KMS-11 (cell line): ENCODE data around the gene FAF2.

Experiments
- H2AFZ ChIP-seq: fragments of 200-600 bp; sonication (generic); 2 replicates; pipeline ENCODE4 v1.6.1; 2016; ENCODE audit warnings: antibody characterized with exemption, mixed run types, low read depth
- H3K27ac ChIP-seq: fragments of 200-600 bp; sonication (generic); 2 replicates; pipeline ENCODE4 v1.6.1; 2016; ENCODE audit warnings: mild to moderate bottlenecking, mixed run types
- H3K27me3 ChIP-seq: fragments of 200-600 bp; sonication (generic); 2 replicates; pipeline ENCODE4 v1.6.1; 2017; ENCODE audit warnings: mild to moderate bottlenecking, low read depth, mixed run types, moderate library complexity; ENCODE audit not compliant: insufficient read depth
- H3K36me3 ChIP-seq: fragments of 200-600 bp; sonication (generic); 2 replicates; pipeline ENCODE4 v1.6.1; 2017; ENCODE audit warnings: mild to moderate bottlenecking, mixed run types; ENCODE audit not compliant: insufficient read depth
- H3K4me1 ChIP-seq: fragments of 200-600 bp; sonication (generic); 2 replicates; pipeline ENCODE4 v1.6.1; 2016; ENCODE audit warnings: mild to moderate bottlenecking, low read depth, mixed run types; ENCODE audit not compliant: poor library complexity, severe bottlenecking
- H3K4me2 ChIP-seq: fragments of 200-600 bp; sonication (generic); 2 replicates; pipeline ENCODE4 v1.7.0; 2016; ENCODE audit warnings: mild to moderate bottlenecking, mixed run types
- H3K4me3 ChIP-seq: fragments of 200-600 bp; sonication (generic); IDR thresholded peaks from 2 replicates; pipeline ENCODE4 v1.6.1; 2017; ENCODE audit warnings: low read depth, low read length, mixed read lengths; ENCODE audit not compliant: insufficient read depth
- H3K79me2 ChIP-seq: fragments of 200-600 bp; sonication (generic); 2 replicates; pipeline ENCODE4 v1.6.1; 2016; ENCODE audit warnings: low read depth, mixed run types; ENCODE audit not compliant: insufficient read depth
- H3K9ac ChIP-seq: fragments of 200-600 bp; sonication (generic); 2 replicates; pipeline ENCODE4 v1.6.1; 2016; ENCODE audit warnings: mild to moderate bottlenecking, mixed run types
- H4K20me1 ChIP-seq: fragments of 200-600 bp; sonication (generic); 2 replicates; pipeline ENCODE4 v1.6.1; 2016; ENCODE audit warnings: mild to moderate bottlenecking, mixed run types; ENCODE audit not compliant: insufficient read depth
- TF ChIP-seq, protein P1 (sequence below): fragments of 200-600 bp; sonication (generic); conservative IDR thresholded peaks from 2 replicates; pipeline ENCODE4 v1.6.1; 2017; ENCODE audit warnings: low read depth, mild to moderate bottlenecking, antibody characterized with exemption, low read length, moderate library complexity, mixed read lengths

The FAF2 gene

GRCh38 chr5:176527246-176528222 lies 79.3 kb downstream of the FAF2 start:
- Histone ChIP-seq H3K9ac (no peak overlapping the region), H2AFZ (no peak overlapping the region), H3K4me3 (no peak overlapping the region), H3K27me3 (no peaks in the 10 kb centered on the region), H3K36me3 (no peaks in the 10 kb centered on the region), H4K20me1 (no peaks in the 10 kb centered on the region), H3K27ac (no peak overlapping the region), H3K4me1 (no peaks in the 10 kb centered on the region), H3K79me2 (0 out of 2 replicates have a peak, but pooled peaks cover under 1% of the 10 kb centered on the region), H3K4me2 (no peak overlapping the region)
- TF ChIP-seq, protein P1, sequence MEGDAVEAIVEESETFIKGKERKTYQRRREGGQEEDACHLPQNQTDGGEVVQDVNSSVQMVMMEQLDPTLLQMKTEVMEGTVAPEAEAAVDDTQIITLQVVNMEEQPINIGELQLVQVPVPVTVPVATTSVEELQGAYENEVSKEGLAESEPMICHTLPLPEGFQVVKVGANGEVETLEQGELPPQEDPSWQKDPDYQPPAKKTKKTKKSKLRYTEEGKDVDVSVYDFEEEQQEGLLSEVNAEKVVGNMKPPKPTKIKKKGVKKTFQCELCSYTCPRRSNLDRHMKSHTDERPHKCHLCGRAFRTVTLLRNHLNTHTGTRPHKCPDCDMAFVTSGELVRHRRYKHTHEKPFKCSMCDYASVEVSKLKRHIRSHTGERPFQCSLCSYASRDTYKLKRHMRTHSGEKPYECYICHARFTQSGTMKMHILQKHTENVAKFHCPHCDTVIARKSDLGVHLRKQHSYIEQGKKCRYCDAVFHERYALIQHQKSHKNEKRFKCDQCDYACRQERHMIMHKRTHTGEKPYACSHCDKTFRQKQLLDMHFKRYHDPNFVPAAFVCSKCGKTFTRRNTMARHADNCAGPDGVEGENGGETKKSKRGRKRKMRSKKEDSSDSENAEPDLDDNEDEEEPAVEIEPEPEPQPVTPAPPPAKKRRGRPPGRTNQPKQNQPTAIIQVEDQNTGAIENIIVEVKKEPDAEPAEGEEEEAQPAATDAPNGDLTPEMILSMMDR, result no peak

DNA sequence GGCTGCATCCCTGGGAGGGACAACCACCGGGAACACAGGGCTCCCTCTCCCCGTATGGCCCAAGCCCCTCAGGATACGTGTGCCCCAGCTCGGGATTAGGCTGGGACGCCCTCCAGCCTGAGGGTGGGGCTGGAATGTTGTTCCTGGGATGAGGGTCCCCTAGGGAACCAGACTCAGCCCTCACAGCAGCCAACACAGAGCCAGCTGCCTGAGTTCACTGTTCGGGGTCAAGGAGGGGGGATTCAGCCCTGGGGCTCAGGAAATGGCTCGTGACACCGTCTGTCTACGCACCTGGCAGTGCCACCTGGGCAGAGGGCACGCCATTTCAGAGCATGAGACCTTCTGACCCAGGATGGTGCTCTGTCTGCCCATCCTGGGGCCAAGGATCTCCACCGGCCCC lies 80.1 kb downstream of the FAF2 start:
- no peaks in the 10 kb centered on the region for H3K36me3 ChIP-seq
- H4K20me1 ChIP-seq, result no peaks in the 10 kb centered on the region
- TF ChIP-seq, protein P1, result no peak
- H3K27me3 ChIP-seq, result no peaks in the 10 kb centered on the region
- H3K27ac ChIP-seq, result no peak overlapping the region
- H2AFZ ChIP-seq, result no peak overlapping the region
- H3K79me2 ChIP-seq, result peaks cover 8% of the 10 kb centered on the region
- no peak overlapping the region for H3K9ac ChIP-seq
- peaks cover 1% of the 10 kb centered on the region for H3K4me1 ChIP-seq
- no peak overlapping the region for H3K4me3 ChIP-seq
- no peak overlapping the region for H3K4me2 ChIP-seq

GRCh38 chr5:176528761-176529115 lies 80.6 kb downstream of the FAF2 start:
- Histone ChIP-seq H3K4me1 (peaks cover 6% of the 10 kb centered on the region), H2AFZ (no peak overlapping the region), H3K27me3 (no peaks in the 10 kb centered on the region), H4K20me1 (no peaks in the 10 kb centered on the region), H3K79me2 (peaks cover 12% of the 10 kb centered on the region), H3K27ac (no peak overlapping the region), H3K4me3 (no peak overlapping the region), H3K4me2 (no peak overlapping the region), H3K9ac (no peak overlapping the region), H3K36me3 (no peaks in the 10 kb centered on the region)
- TF ChIP-seq, protein P1, result no peak

DNA sequence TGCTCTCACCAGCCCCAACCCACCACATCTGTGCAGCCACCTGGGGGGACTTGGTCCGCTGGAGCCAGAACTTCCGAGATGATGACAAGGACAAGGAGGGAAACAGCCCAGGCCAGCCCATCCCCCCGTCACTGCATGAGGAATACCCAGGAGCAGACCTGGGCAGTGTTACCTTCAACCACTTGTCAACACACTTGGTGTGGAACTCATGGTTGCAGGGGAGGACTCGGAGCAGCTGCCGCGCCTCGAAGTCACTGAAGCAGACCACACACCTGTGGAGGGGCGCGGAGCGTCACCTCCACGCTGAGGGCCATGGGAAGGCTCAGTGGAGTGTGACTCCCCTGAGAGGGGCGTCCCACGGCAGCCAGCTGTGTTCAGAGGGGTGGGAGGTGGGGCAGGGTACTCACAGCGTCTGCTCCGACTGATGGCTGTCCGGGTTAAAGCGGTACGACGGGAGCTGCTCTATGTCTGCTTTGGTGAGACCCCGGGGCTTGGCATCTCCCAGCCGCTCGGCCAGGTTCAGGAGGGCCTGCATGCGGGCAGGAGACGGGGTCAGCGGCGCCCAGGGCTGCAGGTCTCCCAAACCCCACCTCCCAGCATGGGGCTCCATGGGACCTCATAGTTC lies 81.0 kb downstream of the FAF2 start:
- Histone ChIP-seq H3K36me3 (no peaks in the 10 kb centered on the region), H3K27me3 (no peaks in the 10 kb centered on the region), H2AFZ (no peak overlapping the region), H3K9ac (no peak overlapping the region), H3K27ac (no peak overlapping the region), H3K79me2 (peaks cover 17% of the 10 kb centered on the region), H3K4me3 (no peak overlapping the region), H3K4me1 (peaks cover 10% of the 10 kb centered on the region), H3K4me2 (no peak overlapping the region), H4K20me1 (no peaks in the 10 kb centered on the region)
- TF ChIP-seq, protein P1, result no peak
